ENCODE data around the gene HES1.

GRCh38 chr3:194090716-194091115 lies 45.2 kb upstream of the HES1 start:
- TF ChIP-seq CTCF (IDR thresholded peaks at IDR 0.05; ENCODE audit: insufficient read depth, low read length, poor library complexity, severe bottlenecking) (no peak), EZH2phosphoT487 (conservative IDR thresholded peaks at IDR 0.05; ENCODE audit: low read length) (no peak)

Measured in SU-DHL-6 (cell line).